GM23248 (cell line): Measurements from ENCODE around the gene WDR72.

Source experiments
- EZH2 ChIP-seq: fragments of 200-600 bp; sonication (generic); IDR thresholded peaks from 2 replicates; pipeline ENCODE4 v1.6.1; 2018; ENCODE audit warnings: antibody characterized with exemption, mild to moderate bottlenecking; ENCODE audit not compliant: insufficient read depth, poor library complexity, severe bottlenecking
- EZH2phosphoT487 ChIP-seq: fragments of 200-600 bp; sonication (generic); IDR thresholded peaks from 2 replicates; pipeline ENCODE4 v1.6.1; 2018; ENCODE audit warnings: antibody characterized with exemption, moderate library complexity, mild to moderate bottlenecking, low read depth; ENCODE audit not compliant: insufficient read depth

DNA sequence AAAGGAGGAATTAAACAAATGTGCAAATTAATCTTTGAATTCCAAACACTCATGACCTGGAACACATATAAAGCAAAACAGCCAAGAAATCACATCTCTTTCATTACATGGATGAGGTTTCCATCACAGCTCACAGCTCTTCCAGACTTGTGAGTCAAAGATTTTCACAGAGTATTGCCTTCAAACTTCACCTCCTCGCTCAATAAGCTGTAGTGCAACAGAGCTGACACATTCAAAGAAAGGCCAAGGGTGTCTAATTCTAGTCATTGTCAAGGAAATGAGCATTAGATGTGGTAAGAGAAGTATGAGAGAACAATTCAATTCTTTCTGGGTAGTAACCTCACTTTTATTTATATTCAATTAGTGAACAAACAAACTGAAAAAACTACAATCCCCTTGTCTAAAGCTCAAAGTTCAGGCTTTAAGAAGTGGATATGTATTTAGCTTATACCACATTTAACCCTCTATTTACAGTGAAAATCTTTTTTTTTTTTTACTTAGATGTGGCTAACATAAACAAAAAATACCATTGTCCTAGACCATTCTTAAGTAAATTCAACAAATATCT, 11.9 kb downstream of the WDR72 start:
- TF ChIP-seq EZH2 = no peak
- no peak for TF ChIP-seq EZH2phosphoT487
